Psoas muscle (tissue), 8 donors: ENCODE measurements around the gene DPEP1. TPM values are rescaled to one million over a fixed set of nuclear protein-coding genes. Genes with fewer than 3 reads are reported as not detected.
A peak's percentile ranks its signal among the peaks of the same experiment; 100 is the strongest.

Experiments
- ATAC-seq, 4 donors: fragments of 200-7000 bp; cut with Tn5 transposase; one replicate each; pipeline ENCODE4 v1.9.1; 2020; ENCODE audit warnings: moderate library complexity in 3 of 4, mild to moderate bottlenecking in 2 of 4
- DNase-seq, 2 donors: peaks; one replicate each; pipeline ENCODE4 v3.0.0-alpha.2; 2020
- H3K27ac ChIP-seq: fragments of 200-600 bp; one replicate; pipeline ENCODE4 v1.8.0; 2022
- H3K27me3 ChIP-seq, 3 donors: fragments of 200-600 bp in 1 of 3; one replicate each; pipeline versions ENCODE4 v1.6.1 to v1.8.0; 2013 to 2022; ENCODE audit warnings: low read length in 2 of 3, mild to moderate bottlenecking in 2 of 3, moderate library complexity in 1 of 3; ENCODE audit not compliant: insufficient read depth in 3 of 3
- H3K36me3 ChIP-seq, 2 donors: fragments of 200-600 bp in 1 of 2; one replicate each; pipeline versions ENCODE4 v1.6.1 to v1.8.0; 2013 to 2022; ENCODE audit warnings: low read depth in 1 of 2, mild to moderate bottlenecking in 1 of 2, moderate library complexity in 1 of 2; ENCODE audit not compliant: insufficient read depth in 1 of 2
- H3K4me1 ChIP-seq: fragments of 200-600 bp; one replicate; pipeline ENCODE4 v1.8.0; 2022
- H3K4me3 ChIP-seq: fragments of 200-600 bp; one replicate; pipeline ENCODE4 v1.8.0; 2022; ENCODE audit warnings: mild to moderate bottlenecking
- H3K9me3 ChIP-seq: fragments of 200-600 bp; one replicate; pipeline ENCODE4 v1.8.0; 2022
- WGBS, 3 donors: extraction: QIAGEN DNeasy Blood & Tissue Kit; methylation state at CpG; one replicate each; pipeline versions ENCODE4 v1.1.6 to v1.1.7; 2013; 5-methylcytosine and 5-hydroxymethylcytosine counted together
- intact Hi-C, 2 donors: fragments of 100-400 bp; cut with DNase I; formaldehyde crosslinking; loops; one replicate each; pipeline versions ENCODE4 v1.11.0 to v1.14.2; 2022
- polyA plus RNA-seq, 3 donors: library from polyadenylated mRNA; stranded (reverse); fragments of 200-250 nt; gene quantifications; one replicate each; pipeline ENCODE4 v1.2.3, GENCODE V29; 2013
- total RNA-seq, 4 donors: library from RNA; stranded (reverse); fragmentation: NEBNext Ultra II Directional in 2 of 4; extraction: Animal tissue kit (Norgen Biotek cat#: 25700) in 2 of 4; gene quantifications; one replicate each; pipeline versions ENCODE4 v1.2.1 to v1.2.4, GENCODE V29; 2021 to 2023
- TF ChIP-seq, protein P1 (sequence below): fragments of 200-600 bp; IDR thresholded peaks from one replicate; pipeline ENCODE4 v1.8.0; 2022; ENCODE audit warnings: antibody characterized with exemption
- donor health status: healthy with polysubstance abuse.
- donor health status: DM: no; HTN: no; CAD: no; lungs with moderate emphysema.
- donor health status: Bipolar disorder and iron deficiency.
- donor health status: healthy.
- donor health status: DM: yes; HTN: yes; CAD: no.
- donor health status: DM: no; HTN: no; CAD: no.
- donor health status: DM: no; HTN: no; CAD: no.
- donor health status: DM: yes; HTN: yes; CAD: no.

The DPEP1 gene
- total and polyA plus RNA-seq, 7 donors, result 0.04 to 0.16 TPM; not detected in 5

DNA sequence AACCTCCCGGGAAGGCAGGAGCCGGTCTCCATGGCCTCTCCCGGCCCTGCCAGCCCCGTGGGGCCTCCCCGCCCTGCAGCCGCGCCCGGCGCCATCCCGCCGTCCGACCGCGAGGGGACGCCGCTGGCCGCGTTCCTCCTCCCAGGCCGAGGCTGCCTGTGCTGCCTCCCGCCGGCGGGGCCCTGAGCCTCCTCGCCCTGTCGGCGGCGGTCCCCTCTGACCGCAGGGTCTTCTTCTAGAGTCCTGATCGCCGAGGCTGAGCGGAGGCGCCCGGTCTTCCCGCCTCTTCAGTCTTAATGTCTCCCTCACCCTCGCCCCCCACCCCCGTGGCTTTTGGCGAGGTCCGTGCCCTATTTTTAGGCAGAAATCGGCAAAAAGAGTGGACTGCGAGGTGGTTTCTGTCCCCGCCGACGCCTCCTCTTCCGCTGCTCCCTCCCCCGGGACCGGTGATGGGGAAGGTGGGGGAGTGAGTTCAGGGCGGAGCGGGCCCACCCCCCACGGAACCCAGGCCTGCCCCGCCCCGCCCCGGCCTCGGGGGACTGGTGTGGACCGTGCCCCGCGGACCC, 38.7 kb upstream of the DPEP1 start:
- 3% methylated on average over 29 to 55 of the region's 55 CpGs for WGBS, 3 donors
- TF ChIP-seq, protein P1, sequence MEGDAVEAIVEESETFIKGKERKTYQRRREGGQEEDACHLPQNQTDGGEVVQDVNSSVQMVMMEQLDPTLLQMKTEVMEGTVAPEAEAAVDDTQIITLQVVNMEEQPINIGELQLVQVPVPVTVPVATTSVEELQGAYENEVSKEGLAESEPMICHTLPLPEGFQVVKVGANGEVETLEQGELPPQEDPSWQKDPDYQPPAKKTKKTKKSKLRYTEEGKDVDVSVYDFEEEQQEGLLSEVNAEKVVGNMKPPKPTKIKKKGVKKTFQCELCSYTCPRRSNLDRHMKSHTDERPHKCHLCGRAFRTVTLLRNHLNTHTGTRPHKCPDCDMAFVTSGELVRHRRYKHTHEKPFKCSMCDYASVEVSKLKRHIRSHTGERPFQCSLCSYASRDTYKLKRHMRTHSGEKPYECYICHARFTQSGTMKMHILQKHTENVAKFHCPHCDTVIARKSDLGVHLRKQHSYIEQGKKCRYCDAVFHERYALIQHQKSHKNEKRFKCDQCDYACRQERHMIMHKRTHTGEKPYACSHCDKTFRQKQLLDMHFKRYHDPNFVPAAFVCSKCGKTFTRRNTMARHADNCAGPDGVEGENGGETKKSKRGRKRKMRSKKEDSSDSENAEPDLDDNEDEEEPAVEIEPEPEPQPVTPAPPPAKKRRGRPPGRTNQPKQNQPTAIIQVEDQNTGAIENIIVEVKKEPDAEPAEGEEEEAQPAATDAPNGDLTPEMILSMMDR, result peak; percentile 41
- Histone ChIP-seq H3K27me3 (peaks cover 0 to 67% (median 23%) of the 10 kb centered on the region in 3 donors), H3K36me3 (no peaks in the 10 kb centered on the region), H3K27ac (no peak overlapping the region), H3K9me3 (no peaks in the 10 kb centered on the region), H3K4me1 (no peaks in the 10 kb centered on the region), H3K4me3 (peak overlapping the region; percentile 47)
- peak in 1 of 2 donors; percentile 58 for DNase-seq
- intact Hi-C loops, result loop anchor here in 1 of 2 donors (10.0 kb wide), 1 partner anchor 60 kb away; no protein-coding TSS in a partner anchor
- peak in 3 of 4 donors; percentile 44 to 62 (median 59) for ATAC-seq

DNA sequence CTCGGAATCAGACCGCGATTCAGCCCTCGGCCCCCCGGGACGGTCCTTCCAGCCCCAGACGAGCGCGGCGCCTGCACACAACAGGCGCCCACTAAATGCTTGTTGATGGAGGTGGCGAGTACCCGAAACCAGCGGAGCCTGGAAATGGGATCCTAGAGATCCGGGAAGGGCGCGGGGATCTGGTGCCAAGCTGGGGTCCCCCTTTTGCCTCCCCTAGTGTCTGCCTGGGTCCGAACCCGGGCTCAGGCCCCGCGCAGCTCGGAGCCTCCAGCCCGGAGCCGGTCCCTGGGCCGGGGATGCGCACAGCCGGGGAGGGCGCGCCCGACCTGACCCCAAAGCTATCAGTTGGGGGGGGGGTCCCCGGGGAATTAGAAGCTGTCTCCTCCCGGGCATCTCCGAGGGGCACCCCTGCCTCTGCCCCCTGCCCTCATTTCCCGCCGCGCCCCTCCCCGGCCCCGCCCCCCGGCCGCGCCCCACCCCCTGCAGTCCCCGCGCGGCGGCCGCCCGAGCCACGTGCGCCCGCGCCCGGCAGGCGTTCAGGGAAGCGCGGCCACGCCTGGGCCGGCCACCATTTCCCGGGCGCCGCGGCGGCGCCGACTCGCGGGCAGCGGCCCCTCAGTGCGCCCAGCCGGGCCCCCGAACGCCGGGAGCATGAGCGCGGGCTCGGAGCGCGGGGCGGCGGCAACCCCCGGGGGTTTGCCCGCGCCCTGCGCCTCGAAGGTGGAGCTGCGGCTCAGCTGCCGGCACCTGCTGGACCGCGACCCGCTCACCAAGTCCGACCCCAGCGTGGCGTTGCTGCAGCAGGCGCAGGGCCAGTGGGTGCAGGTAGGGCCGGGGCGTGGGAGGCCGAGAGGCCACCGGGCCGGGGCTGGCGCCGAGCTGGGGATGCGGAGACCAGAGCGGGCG, 37.9 kb upstream of the DPEP1 start, which contains the start of gene CPNE7:
CPNE7 (plus strand) TSS at position 512 of the 906 bp plus-strand sequence; CDS start at position 652, 140 bp downstream.
- Histone ChIP-seq H3K9me3 (no peaks in the 10 kb centered on the region), H3K36me3 (no peaks in the 10 kb centered on the region), H3K27ac (no peak within 1 kb of the TSS), H3K4me1 (no peaks in the 10 kb centered on the region), H3K4me3 (peak within 1 kb of the TSS; percentile 47), H3K27me3 (peaks cover 0 to 60% (median 23%) of the 10 kb centered on the region in 3 donors)
- TF ChIP-seq, protein P1, result no peak
- ATAC-seq, result peak in 1 of 4 donors; percentile 26
- 1 to 2% (median 2%) methylated on average over 49 to 103 of the region's 103 CpGs for WGBS, 3 donors
- peak; percentile 16 to 51 for DNase-seq
- intact Hi-C loops, result loop anchor here in 1 of 2 donors (10.0 kb wide), 1 partner anchor 59 kb away; no protein-coding TSS in a partner anchor

DNA sequence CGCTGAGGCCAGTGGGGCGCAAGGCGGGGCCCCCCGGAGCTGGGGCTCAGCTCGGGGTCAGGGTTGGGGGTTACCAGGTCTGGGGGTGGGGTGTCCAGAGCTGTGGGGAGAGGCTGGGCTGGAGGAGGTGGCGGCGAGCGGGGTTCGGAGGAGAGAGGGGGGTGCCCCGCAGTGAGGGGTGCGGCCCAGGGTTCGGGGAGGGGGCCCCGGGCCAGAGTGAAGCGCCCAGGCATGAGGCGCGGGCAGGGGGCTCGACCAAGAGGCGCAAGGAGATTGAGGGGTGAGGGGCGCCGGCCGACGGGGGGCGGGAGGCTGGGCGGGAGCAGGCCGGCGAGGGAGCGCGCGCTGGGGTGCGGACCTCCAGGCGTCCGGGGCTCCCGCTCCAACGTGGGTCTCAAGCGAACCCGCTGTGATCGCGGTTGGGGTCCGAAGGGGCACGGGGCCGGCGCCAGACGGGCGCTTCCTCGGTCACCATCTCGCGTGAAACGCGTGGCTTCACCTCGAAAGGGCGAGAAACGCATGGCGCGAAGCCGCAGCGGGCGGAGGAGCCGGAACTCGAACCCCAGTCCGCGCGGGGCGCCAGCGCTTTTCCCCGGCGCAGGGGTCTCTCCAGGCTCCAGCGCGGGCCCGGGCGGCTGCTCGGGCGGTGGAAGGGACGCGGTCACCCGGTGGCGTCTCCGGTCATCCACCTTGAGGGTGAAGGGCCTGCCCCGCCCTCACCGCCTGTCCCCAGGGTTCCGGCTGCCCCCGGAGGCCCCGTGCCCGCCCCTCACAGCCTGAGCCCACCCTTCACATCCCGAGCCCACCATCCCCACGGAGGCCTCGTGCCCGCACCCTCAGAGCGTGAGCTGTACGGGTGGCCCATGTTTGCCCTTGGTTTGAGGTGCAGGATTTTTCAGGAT, 37.0 kb upstream of the DPEP1 start:
- WGBS, 3 donors, result 10 to 15% (median 12%) methylated on average over 69 to 89 of the region's 89 CpGs
- peak in 1 of 4 donors; percentile 12 for ATAC-seq

More for the DNA sequence above, 37.0 kb upstream of the DPEP1 start:
- H3K36me3 ChIP-seq, result no peaks in the 10 kb centered on the region
- TF ChIP-seq, protein P1, result no peak
- peaks cover 0 to 57% (median 24%) of the 10 kb centered on the region in 3 donors for H3K27me3 ChIP-seq
- DNase-seq, result peak in 1 of 2 donors; percentile 10
- no peaks in the 10 kb centered on the region for H3K9me3 ChIP-seq
- no peak overlapping the region for H3K4me3 ChIP-seq
- intact Hi-C loops, result loop anchor here in 1 of 2 donors (10.0 kb wide), 1 partner anchor 58 kb away; no protein-coding TSS in a partner anchor
- H3K4me1 ChIP-seq, result no peaks in the 10 kb centered on the region
- no peak overlapping the region for H3K27ac ChIP-seq
